ENCODE results near the gene CDH9.

CDH9 gene

DNA sequence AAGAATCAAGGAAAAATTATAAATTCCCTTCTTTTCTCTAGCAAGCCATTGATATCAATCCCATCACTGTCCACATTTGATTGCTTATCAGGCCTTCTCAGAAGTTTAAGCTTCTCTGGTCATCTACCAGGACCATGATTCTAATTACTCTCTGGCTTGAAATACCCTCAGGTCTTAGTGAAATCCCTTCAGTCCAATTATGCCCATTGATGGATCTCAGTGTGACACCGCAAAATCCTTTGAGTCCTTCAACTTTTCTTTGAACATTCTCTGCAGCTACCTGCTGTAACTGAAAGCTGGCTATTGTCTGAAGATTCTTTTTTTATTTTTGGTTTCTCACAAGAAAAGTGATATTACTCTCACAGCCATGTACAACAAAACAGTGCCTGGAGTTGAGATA lies 3.0 kb upstream of the CDH9 start:
- no peak for DNase-seq (ENCODE audit: low read depth)
- no peak for TF ChIP-seq CTCF (IDR thresholded peaks at IDR 0.05; ENCODE audit: control insufficient read depth, insufficient read depth, low read depth, low read length, missing control alignments)

DNA sequence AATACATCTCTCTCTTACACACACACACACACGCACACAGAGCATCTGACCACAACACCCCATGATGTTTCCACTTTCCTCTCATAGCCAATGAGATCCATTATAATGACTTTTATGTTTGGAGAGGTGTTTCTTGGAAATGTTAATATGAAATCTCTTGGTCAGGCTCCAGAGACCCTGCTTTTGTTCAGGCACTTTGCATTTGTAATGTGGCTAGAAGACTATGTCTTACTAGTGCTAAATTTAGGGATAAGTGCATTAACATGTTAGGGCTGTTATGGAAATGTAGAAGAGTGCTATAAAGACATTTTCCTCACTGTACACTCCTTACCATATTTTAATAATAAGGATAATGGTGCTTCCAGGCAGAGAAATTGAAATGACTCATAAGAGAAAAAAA lies 3.8 kb downstream of the CDH9 start:
- DNase-seq (ENCODE audit: low read depth), result no peak
- TF ChIP-seq CTCF (IDR thresholded peaks at IDR 0.05; ENCODE audit: control insufficient read depth, insufficient read depth, low read depth, low read length, missing control alignments), result no peak
- no peak overlapping the region for H3K4me3 ChIP-seq (ENCODE audit: control insufficient read depth, low read depth, low read length)

More for the DNA sequence above, 3.0 kb upstream of the CDH9 start:
- no peak overlapping the region for H3K4me3 ChIP-seq (ENCODE audit: control insufficient read depth, low read depth, low read length)

DNA sequence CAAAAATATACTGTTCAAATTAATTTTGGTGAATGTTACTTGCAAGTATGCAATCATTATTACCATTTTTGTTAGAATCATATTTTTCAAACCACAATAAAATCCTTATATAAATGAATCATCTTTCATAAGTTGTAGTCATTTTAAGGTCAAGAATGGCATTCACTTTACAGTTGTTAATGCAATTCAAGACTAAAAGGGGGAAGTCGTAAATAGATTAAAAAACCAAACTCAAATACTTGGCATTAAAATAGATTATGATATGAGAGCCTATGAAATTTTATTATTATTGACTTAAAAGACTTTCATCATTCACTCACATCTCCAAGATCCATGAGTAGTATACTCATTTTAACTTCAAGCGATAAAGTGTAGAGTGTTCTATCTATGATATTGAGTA lies 11.6 kb downstream of the CDH9 start:
- TF ChIP-seq CTCF (IDR thresholded peaks at IDR 0.05; ENCODE audit: control insufficient read depth, insufficient read depth, low read depth, low read length, missing control alignments), result no peak
- DNase-seq (ENCODE audit: low read depth), result no peak
- no peak overlapping the region for H3K4me3 ChIP-seq (ENCODE audit: control insufficient read depth, low read depth, low read length)

DNA sequence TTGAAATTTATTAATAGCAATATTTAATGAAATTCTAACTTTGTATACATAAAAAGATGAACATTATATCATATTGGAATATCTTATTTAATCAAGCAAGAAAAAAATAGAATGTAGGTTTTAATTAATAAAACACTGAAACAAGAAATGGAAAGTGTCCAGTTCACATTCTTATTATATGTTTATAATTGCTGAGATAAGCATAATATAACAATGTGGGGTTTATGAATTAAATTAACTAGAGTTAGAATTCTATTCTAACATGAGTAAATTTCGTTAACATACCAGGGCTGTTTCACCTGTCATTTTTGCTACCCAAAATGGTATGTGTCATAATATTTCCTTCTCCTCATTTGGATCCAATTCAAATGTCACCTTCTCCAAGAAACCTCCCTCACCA lies 12.3 kb downstream of the CDH9 start:
- DNase-seq (ENCODE audit: low read depth), result no peak
- H3K4me3 ChIP-seq (ENCODE audit: control insufficient read depth, low read depth, low read length), result no peak overlapping the region
- no peak for TF ChIP-seq CTCF (IDR thresholded peaks at IDR 0.05; ENCODE audit: control insufficient read depth, insufficient read depth, low read depth, low read length, missing control alignments)

DNA sequence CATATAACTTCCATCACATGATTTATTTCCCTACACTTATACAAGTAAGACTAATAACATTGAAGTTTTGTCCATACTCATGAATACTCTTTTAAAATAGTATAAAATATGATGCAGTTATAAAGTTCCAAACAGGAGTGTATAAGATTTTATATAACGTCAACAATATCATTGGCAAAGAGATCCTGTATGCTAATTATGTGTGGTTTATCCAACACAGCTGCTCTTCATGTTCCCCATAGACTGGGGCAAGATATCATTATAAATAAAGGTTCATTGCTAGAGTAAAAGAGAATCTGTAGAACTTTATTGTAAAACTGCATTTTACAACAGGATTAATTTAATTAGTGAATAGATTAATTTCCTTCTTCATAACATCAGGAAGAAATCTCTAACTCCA lies 16.9 kb downstream of the CDH9 start:
- DNase-seq (ENCODE audit: low read depth), result no peak
- H3K4me3 ChIP-seq (ENCODE audit: control insufficient read depth, low read depth, low read length), result no peak overlapping the region
- TF ChIP-seq CTCF (IDR thresholded peaks at IDR 0.05; ENCODE audit: control insufficient read depth, insufficient read depth, low read depth, low read length, missing control alignments), result no peak

DNA sequence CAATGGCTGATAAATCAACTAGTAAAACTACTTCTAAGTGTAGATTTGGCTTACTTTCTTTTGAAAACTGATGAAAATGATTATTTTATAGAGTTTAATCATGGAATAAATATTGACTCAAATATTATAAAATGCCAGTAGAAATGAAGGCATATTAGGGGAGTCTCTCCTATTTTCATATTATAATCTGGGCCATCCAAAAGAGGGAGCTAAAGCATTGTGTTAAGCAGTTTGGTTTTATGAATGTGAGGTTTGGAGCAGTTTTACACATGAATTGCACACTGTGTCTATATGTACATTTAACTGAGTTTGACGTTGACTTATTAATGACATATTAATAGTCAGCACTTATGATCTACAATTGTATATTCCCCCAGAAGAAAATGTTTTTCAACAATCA lies 17.4 kb downstream of the CDH9 start:
- TF ChIP-seq CTCF (IDR thresholded peaks at IDR 0.05; ENCODE audit: control insufficient read depth, insufficient read depth, low read depth, low read length, missing control alignments), result no peak
- no peak overlapping the region for H3K4me3 ChIP-seq (ENCODE audit: control insufficient read depth, low read depth, low read length)
- no peak for DNase-seq (ENCODE audit: low read depth)

DNA sequence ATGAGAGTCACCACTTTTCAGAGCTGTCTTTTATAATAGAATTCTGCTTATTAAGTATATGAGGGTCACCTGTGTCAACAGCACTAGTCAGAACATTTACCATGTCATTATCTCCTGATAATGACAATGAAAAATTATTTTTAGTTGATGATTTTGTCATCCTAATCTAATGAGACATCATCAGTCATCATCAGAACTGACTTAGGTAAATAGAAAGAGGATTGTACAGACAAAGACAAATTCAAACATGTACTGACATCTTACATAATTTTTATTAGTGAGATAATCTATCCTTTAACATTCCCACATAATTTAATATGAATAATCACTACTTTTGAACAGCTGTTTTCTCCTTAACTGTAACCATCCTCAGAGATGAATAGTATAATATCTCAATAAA lies 22.6 kb downstream of the CDH9 start:
- H3K4me3 ChIP-seq (ENCODE audit: control insufficient read depth, low read depth, low read length), result no peak overlapping the region
- TF ChIP-seq CTCF (IDR thresholded peaks at IDR 0.05; ENCODE audit: control insufficient read depth, insufficient read depth, low read depth, low read length, missing control alignments), result no peak
- no peak for DNase-seq (ENCODE audit: low read depth)

Data from AG09309 (cell line).